Epithelial cell of proximal tubule (primary cell): ENCODE data around the gene OPN4. TPM values are rescaled to one million over a fixed set of nuclear protein-coding genes. Genes with fewer than 3 reads are reported as not detected.

Source experiments
- DNase-seq: peaks from one replicate; pipeline ENCODE4 v3.0.0-alpha.2; 2011; ENCODE audit warnings: low read depth
- H3K4me3 ChIP-seq: 2 replicates; pipeline ENCODE4 v1.5.1; 2011; ENCODE audit warnings: low read depth, mild to moderate bottlenecking, low read length
- CTCF ChIP-seq: conservative IDR thresholded peaks from 2 replicates; pipeline ENCODE4 v1.5.1; 2012; ENCODE audit warnings: low read depth, mild to moderate bottlenecking, low read length
- total RNA-seq: library from RNA; depleted of rRNA; stranded (reverse); fragments of >200 nt; gene quantifications from 2 replicates; pipeline ENCODE4 v1.2.3, GENCODE V29; 2015

The OPN4 gene
- total RNA-seq, 1 donor from 2014 or later, result not detected

- H3K4me3 ChIP-seq, result no peak overlapping the region
- no peak for DNase-seq
- no peak for TF ChIP-seq CTCF
These were observed 968 bp upstream of the OPN4 start for GRCh38 chr10:86653379-86653778.

GRCh38 chr10:86653987-86654386 lies 360 bp upstream of the OPN4 start:
- no peak overlapping the region for H3K4me3 ChIP-seq
- TF ChIP-seq CTCF, result no peak
- no peak for DNase-seq

- H3K4me3 ChIP-seq, result no peak overlapping the region
- TF ChIP-seq CTCF, result no peak
- DNase-seq, result no peak
These were observed 810 bp downstream of the OPN4 start for GRCh38 chr10:86655173-86655540.

GRCh38 chr10:86655596-86655995 lies 1.2 kb downstream of the OPN4 start:
- DNase-seq, result no peak
- H3K4me3 ChIP-seq, result no peak overlapping the region
- TF ChIP-seq CTCF, result no peak

GRCh38 chr10:86657011-86657395 lies 2.7 kb downstream of the OPN4 start:
- no peak for DNase-seq
- H3K4me3 ChIP-seq, result no peak overlapping the region
- no peak for TF ChIP-seq CTCF

GRCh38 chr10:86657396-86658011 lies 3.2 kb downstream of the OPN4 start:
- DNase-seq, result no peak
- no peak overlapping the region for H3K4me3 ChIP-seq
- no peak for TF ChIP-seq CTCF

- TF ChIP-seq CTCF, result no peak
- DNase-seq, result no peak
- H3K4me3 ChIP-seq, result no peak overlapping the region
These were observed 4.0 kb downstream of the OPN4 start for GRCh38 chr10:86658261-86658741.
